GM18507 (cell line): ENCODE measurements around the gene LACC1.

Experiments
- DNase-seq: peaks from one replicate; pipeline ENCODE4 v3.0.0; 2011; ENCODE audit warnings: low read depth; ENCODE audit not compliant: insufficient read length; ENCODE audit errors: extremely low spot score
- FAIRE-seq: peaks from 2 replicates; lab custom pipeline; 2011; peaks lifted over from hg19 to GRCh38; lab: Jason Lieb, UNC

Gene LACC1

GRCh38 chr13:43879755-43880181 is at the start of gene LACC1:
Gene LACC1, plus strand, starts transcription at chr13:43879904. Its CDS starts 1,082 bp downstream, at chr13:43880986.
- DNase-seq (no peak), FAIRE-seq (peak; percentile 70)

- DNase-seq (no peak), FAIRE-seq (no peak)
These were observed 49.2 kb upstream of the LACC1 start for GRCh38 chr13:43830497-43830881.

GRCh38 chr13:43831088-43831487 is 48.6 kb upstream of the LACC1 start:
- no peak for FAIRE-seq

GRCh38 chr13:43835701-43836100 is 44.0 kb upstream of the LACC1 start:
- FAIRE-seq: no peak
- DNase-seq: no peak

More at GRCh38 chr13:43831088-43831487, 48.6 kb upstream of the LACC1 start:
- DNase-seq: no peak

GRCh38 chr13:43838909-43839308 is 40.8 kb upstream of the LACC1 start:
- DNase-seq (no peak), FAIRE-seq (no peak)

- no peak for FAIRE-seq
- DNase-seq: no peak
These were observed 33.1 kb upstream of the LACC1 start for GRCh38 chr13:43846496-43847158.

- DNase-seq (no peak), FAIRE-seq (no peak)
These were observed 31.6 kb upstream of the LACC1 start for GRCh38 chr13:43848001-43848649.

- no peak for DNase-seq
- FAIRE-seq: no peak
These were observed 28.8 kb upstream of the LACC1 start for GRCh38 chr13:43850873-43851272.

- FAIRE-seq: no peak
- no peak for DNase-seq
These were observed 26.7 kb upstream of the LACC1 start for GRCh38 chr13:43852923-43853404.

- FAIRE-seq (no peak), DNase-seq (no peak)
These were observed 17.8 kb upstream of the LACC1 start for GRCh38 chr13:43861863-43862262.

GRCh38 chr13:43864921-43865320 is 14.8 kb upstream of the LACC1 start:
- FAIRE-seq (no peak), DNase-seq (no peak)

GRCh38 chr13:43865892-43866291 is 13.8 kb upstream of the LACC1 start:
- FAIRE-seq (no peak), DNase-seq (no peak)

- FAIRE-seq (no peak), DNase-seq (no peak)
These were observed 7.5 kb upstream of the LACC1 start for GRCh38 chr13:43872181-43872580.

- FAIRE-seq: peak; percentile 78
- DNase-seq: no peak
These were observed 5.1 kb upstream of the LACC1 start for GRCh38 chr13:43874504-43875092.

GRCh38 chr13:43876366-43876765 is 3.3 kb upstream of the LACC1 start:
- DNase-seq: no peak
- no peak for FAIRE-seq

- DNase-seq: no peak
- FAIRE-seq: no peak
These were observed 2.4 kb upstream of the LACC1 start for GRCh38 chr13:43877326-43877725.

- DNase-seq (no peak), FAIRE-seq (no peak)
These were observed 1.9 kb upstream of the LACC1 start for GRCh38 chr13:43877766-43878165.

- DNase-seq: peak; percentile 73
- peak; percentile 78 for FAIRE-seq
These were observed 581 bp upstream of the LACC1 start, which contains the start of gene CCDC122 for GRCh38 chr13:43878892-43879754. Gene CCDC122, minus strand, starts transcription at chr13:43879740. Its CDS starts 10,364 bp downstream, at chr13:43869376.

- DNase-seq (no peak), FAIRE-seq (no peak)
These were observed 631 bp downstream of the LACC1 start for GRCh38 chr13:43880214-43880855.
